HFF-Myc (cell line): ENCODE measurements around the gene SNX19.

ENCODE experiments used
- DNase-seq: peaks from one replicate; pipeline ENCODE4 v3.0.0-alpha.2; 2011; ENCODE audit warnings: low read depth; ENCODE audit errors: extremely low read depth
- H3K4me3 ChIP-seq: replicated peaks from 2 replicates; pipeline ENCODE4 v1.5.1; 2011; ENCODE audit warnings: low read depth, mild to moderate bottlenecking, control low read depth, low read length
- CTCF ChIP-seq: IDR thresholded peaks from 2 replicates; pipeline ENCODE4 v1.5.1; 2012; ENCODE audit warnings: mild to moderate bottlenecking, low read depth, low read length, control low read depth; ENCODE audit errors: missing control alignments

Gene SNX19

GRCh38 chr11:130868721-130869390, 47.4 kb downstream of the SNX19 start:
- no peak for TF ChIP-seq CTCF
- no peak overlapping the region for H3K4me3 ChIP-seq
- no peak for DNase-seq

DNA sequence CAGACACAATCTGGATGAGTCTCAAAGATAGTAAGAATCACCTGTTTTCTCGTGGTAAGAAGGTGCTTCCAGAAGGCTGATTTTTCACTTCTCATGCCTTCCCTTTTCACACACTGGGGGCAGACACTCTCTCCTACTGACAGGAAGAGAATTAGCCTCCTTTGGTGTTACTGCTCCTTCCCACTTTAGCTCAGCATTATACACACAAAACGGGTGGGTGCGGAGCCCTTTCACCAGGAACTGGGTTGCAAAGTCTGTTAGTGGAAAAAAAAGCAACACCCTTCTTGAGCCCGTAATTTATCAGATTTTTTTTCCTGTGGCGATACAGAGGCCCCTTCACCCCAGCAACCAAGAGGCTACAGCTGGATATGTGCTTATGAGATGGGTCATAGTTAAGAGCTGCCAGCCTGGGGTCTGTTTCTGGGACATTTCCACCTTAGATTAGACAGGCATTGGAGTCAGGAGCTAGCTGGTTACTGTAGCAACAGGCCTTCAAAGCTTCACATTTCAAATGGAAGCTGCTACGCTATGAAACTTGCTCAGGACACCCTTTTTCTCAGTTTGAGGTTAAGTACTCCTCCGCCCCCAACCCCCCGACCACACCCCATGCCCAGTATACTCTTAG, 48.1 kb downstream of the SNX19 start:
- no peak for DNase-seq
- no peak for TF ChIP-seq CTCF

DNA sequence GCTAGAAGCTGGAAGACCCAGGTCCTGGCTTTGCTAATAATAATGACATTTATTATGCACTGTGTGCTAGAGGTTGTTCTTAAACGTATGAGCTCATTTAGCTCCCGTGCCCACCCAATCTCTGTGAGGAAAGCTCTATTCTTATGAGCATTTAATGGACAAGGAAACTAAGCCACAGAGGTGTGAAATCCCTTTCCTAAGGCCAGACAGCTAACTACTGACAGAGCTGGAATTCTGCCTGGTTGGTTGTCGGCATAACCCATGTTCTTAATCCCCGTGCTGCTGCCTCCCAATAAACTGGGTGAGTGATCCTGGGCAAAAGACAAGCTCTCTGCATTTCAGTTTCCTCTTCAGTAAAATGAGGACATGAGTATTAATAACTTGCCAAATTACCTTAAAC, 49.4 kb downstream of the SNX19 start:
- TF ChIP-seq CTCF: no peak
- H3K4me3 ChIP-seq: no peak overlapping the region
- DNase-seq: no peak

More for the DNA sequence above, 48.1 kb downstream of the SNX19 start:
- H3K4me3 ChIP-seq: no peak overlapping the region

GRCh38 chr11:130865774-130866114, 50.5 kb downstream of the SNX19 start:
- no peak for DNase-seq
- TF ChIP-seq CTCF: no peak
- H3K4me3 ChIP-seq: no peak overlapping the region

GRCh38 chr11:130865091-130865773, 51.0 kb downstream of the SNX19 start:
- no peak for DNase-seq
- no peak overlapping the region for H3K4me3 ChIP-seq
- no peak for TF ChIP-seq CTCF

GRCh38 chr11:130861902-130862860, 54.1 kb downstream of the SNX19 start:
- DNase-seq: peak; percentile 71
- H3K4me3 ChIP-seq: no peak overlapping the region
- TF ChIP-seq CTCF: peak; percentile 100
